Motor neuron (in vitro differentiated cells): Measurements from ENCODE around the gene TRNT1. TPM values are rescaled to one million over a fixed set of nuclear protein-coding genes. Genes with fewer than 3 reads are reported as not detected.

Experiments used
- ATAC-seq, 8 experiments: fragments of 200-7000 bp; cut with Tn5 transposase; replicated peaks in 6 of 8; 2 replicates each; pipeline ENCODE4 v1.8.0; 2021; ENCODE audit warnings: mild to moderate bottlenecking in 8 of 8, moderate library complexity in 8 of 8
- H3K27ac ChIP-seq, 2 donors: fragments of 250-450 bp; sonication (Bioruptor Pico); 2 replicates each; pipeline ENCODE4 v1.9.0; 2021; ENCODE audit warnings: antibody characterized with exemption in 2 of 2, mild to moderate bottlenecking in 2 of 2, moderate library complexity in 1 of 2
- H3K4me1 ChIP-seq, 2 donors: fragments of 250-450 bp; sonication (Bioruptor Pico); replicated peaks in 1 of 2; 2 replicates each; pipeline ENCODE4 v1.6.1; 2021; ENCODE audit warnings: antibody characterized with exemption in 2 of 2, mild to moderate bottlenecking in 2 of 2, moderate library complexity in 1 of 2
- H3K4me3 ChIP-seq, 5 donors: fragments of 250-450 bp; sonication (Bioruptor Pico); 2 replicates each; pipeline ENCODE4 v1.9.0; 2021; ENCODE audit warnings: antibody characterized with exemption in 5 of 5, mild to moderate bottlenecking in 5 of 5, moderate library complexity in 4 of 5
- WGBS, 10 experiments: fragments of 450-650 bp; shearing (Covaris generic); methylation state at CpG; one replicate each; pipeline ENCODE4 v1.0.0; 2022; 5-methylcytosine and 5-hydroxymethylcytosine counted together
- in situ Hi-C, 9 experiments: fragments of 400-800 bp; cut with MboI; loops; one replicate each; pipeline ENCODE4 v1.15.0; 2021; ENCODE audit warnings: low sequenced_read_pairs in 9 of 9, low pct_unique_long_range_greater_than_20kb in 2 of 9; ENCODE audit not compliant: unreplicated experiment in 9 of 9
- total RNA-seq, 8 experiments: library from RNA; unstranded; fragments of 300-600 nt; gene quantifications; 2 replicates each; pipeline versions ENCODE4 v1.2.3 to v1.2.4, GENCODE V29; 2022

Gene TRNT1
- total RNA-seq, 8 experiments from 2014 or later = 14.6 to 59.9 (median 22.6) TPM

- 0 to 100% (median 67%) methylated on average over 1 to 3 of the region's 3 CpGs; no CpG with 5 or more reads in 2 of the 10 experiments for WGBS, 10 experiments
- no peak for ATAC-seq
- no peak overlapping the region for H3K27ac ChIP-seq
- no peak overlapping the region for H3K4me3 ChIP-seq
- H3K4me1 ChIP-seq = no peaks in the 10 kb centered on the region
- in situ Hi-C loops = no loop called here
Measured at GRCh38 chr3:3165241-3165640, 38.5 kb downstream of the TRNT1 start.

DNA sequence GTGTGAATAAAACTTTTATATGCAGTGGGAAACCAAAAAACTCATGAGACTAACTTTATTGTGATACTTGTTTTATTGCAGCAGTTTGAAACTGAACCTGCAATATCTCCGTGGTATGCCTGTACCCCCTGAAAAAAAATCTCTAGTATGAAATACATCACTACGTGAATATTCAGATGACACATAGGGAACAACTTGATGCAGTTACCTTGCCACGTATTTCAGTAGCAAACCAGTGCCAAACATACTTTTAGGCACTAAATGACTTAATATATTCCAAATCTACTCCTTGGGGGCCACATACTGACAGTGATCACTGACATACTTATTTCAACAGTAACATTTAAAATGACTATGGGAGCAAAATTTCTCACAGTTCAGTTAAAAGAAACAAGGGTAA, 38.9 kb downstream of the TRNT1 start:
- no peak for ATAC-seq
- in situ Hi-C loops = no loop called here
- no peaks in the 10 kb centered on the region for H3K4me1 ChIP-seq
- no peak overlapping the region for H3K27ac ChIP-seq
- no peak overlapping the region for H3K4me3 ChIP-seq
- WGBS, 10 experiments = 81 to 100% (median 96%) methylated on average over 2 to 3 of the region's 3 CpGs; no CpG with 5 or more reads in 1 of the 10 experiments

GRCh38 chr3:3170998-3171397, 44.3 kb downstream of the TRNT1 start:
- in situ Hi-C loops = no loop called here
- H3K27ac ChIP-seq = no peak overlapping the region
- ATAC-seq = peak in 4 of 8 experiments; percentile 23 to 32 (median 29)
- WGBS, 10 experiments = 62 to 93% (median 79%) methylated on average over 1 to 5 of the region's 5 CpGs; no CpG with 5 or more reads in 2 of the 10 experiments
- H3K4me1 ChIP-seq = no peaks in the 10 kb centered on the region
- no peak overlapping the region for H3K4me3 ChIP-seq

DNA sequence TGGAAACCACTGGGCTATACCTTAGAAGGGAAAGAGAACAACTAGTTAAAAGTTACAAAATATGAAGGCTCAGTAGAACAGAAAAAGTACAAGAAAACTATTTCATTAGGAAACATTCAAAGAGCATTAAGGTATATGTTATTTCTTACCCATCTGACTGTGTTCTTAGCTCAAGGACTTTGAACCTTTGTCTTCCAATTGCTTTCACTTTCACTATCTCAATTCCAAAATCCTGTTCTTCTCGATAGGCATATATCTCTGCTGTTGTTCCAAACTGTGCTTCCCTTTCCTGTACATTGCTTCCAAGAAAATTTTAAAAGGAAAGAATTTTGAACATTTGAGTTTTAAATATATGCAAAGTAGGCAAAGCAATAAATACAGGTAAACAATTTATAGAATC, 45.9 kb downstream of the TRNT1 start:
- in situ Hi-C loops = no loop called here
- WGBS, 10 experiments = 78 to 100% (median 89%) methylated on average over 1 of the region's 1 CpG; no CpG with 5 or more reads in 1 of the 10 experiments
- no peak overlapping the region for H3K4me3 ChIP-seq
- ATAC-seq = peak in 1 of 8 experiments; percentile 27
- no peak overlapping the region for H3K27ac ChIP-seq
- no peaks in the 10 kb centered on the region for H3K4me1 ChIP-seq

DNA sequence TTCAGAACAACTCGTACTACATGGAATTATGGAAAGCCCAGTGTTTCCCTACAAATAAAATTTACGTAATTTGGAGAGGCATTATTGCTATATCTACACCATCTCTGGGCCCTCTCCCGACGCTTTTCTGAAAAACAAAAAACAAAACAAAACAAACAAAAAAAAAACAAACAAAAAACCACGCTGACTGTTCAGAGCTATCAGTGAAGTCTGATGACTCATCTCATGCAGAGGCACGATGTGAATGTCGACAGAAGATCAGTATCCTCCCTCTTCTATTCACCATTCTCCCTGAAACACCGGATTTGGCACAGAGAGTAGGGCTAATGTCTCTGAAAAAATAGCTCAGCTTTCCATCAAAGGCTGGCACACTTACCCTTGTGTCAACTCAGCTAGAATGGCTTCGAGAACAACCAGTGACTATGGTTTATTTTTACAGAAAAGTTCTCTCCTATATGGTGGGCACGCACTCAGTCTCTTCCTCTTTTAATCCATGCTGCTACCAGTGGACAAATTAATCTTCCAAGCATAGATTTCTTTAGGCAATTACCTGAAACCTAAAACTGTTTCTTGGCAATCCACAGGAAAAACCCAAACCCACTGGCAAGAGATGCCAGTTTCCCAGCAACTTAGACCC, 51.2 kb downstream of the TRNT1 start:
- in situ Hi-C loops = loop anchor here in 4 of 9 experiments (25.0 kb wide), 2 partner anchors 834 to 1109 kb away; no protein-coding TSS in a partner anchor
- 21 to 70% (median 66%) methylated on average over 2 to 10 of the region's 10 CpGs for WGBS, 10 experiments
- Histone ChIP-seq H3K4me1 (peaks cover 9 to 10% of the 10 kb centered on the region in 2 donors), H3K4me3 (peak overlapping the region in 3 of 5 donors; percentile 89 to 94 (median 94)), H3K27ac (no peak overlapping the region)
- ATAC-seq = peak in 3 of 8 experiments; percentile 8 to 22 (median 9)

DNA sequence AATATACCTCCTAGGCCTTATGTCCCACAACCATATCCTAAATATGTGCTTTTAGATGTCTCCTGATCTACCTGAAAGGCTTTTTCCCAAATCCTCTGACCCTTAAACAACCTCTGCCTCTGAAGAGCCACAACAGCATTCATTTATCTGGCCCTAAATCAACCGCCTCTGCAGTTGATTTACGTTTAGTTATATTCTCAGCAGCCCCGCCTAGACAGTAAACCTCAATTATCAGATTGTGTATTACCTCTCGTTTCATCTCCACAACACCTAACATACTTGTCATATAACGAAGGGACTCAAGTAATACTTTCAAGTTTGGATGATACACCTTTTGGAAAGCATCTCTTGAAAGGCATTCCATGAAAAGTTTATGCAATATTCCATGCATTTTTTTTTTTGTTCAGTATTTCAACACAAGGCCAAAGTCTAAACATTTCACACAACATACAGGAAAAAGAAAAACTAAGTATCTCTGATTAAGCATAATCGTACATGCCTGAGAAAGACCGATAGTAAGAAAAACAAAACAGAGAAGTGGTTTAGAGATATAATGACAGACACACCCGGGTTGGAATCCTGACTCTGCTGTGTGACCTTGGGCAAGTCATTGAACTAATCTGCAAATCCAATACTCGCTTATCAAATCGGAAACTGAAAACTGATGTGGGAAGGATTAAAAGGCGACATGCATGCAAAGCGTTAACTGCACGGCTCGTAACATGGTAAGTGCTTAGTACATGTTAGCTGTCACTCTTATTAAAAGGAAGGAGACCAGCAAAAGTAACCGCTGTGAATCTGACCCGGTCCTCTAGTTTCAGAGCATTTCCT, 52.0 kb downstream of the TRNT1 start:
- Histone ChIP-seq H3K4me3 (peak overlapping the region; percentile 89 to 95 (median 94)), H3K27ac (peak overlapping the region; percentile 52 to 86), H3K4me1 (peaks cover 9 to 10% of the 10 kb centered on the region in 2 donors)
- 8 to 65% (median 27%) methylated on average over 5 to 14 of the region's 16 CpGs for WGBS, 10 experiments
- ATAC-seq = peak in 3 of 8 experiments; percentile 2 to 4 (median 3)
- in situ Hi-C loops = loop anchor here in 4 of 9 experiments (25.0 kb wide), 2 partner anchors 834 to 1109 kb away; no protein-coding TSS in a partner anchor

DNA sequence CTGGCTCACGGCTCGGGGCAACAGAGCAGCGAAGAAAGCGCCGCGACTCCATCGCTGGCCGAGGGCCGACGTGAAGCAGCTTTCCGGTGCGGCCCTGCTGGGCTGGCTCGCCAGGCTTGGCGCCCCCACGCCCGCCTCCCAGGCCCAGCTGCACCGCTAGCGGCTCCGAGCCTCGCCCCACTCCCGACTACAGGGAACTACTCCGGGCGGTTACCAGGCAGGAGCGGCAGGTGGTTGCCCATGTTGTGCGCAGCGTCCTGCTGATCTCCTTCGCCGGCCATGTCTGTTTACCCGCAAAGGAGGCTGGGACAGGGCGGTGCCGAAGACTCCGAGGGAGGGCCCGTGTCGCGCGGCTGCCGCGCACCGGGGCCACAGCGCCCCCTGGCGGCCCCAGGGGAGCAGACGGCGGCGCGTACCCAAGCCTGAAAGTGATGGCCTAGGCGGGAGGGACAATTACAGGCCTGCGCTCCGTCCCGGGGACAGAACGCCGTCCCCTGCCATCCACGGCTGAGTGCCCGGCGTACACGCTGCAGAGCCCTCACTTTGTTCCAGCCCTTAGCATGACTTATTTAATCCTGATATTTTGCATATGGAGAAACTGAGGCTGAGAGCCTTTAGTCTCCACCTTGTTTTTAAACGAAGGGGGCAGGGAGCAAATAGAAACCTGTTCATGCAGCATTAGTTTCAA, 52.8 kb downstream of the TRNT1 start, which contains the start of gene CRBN:
Gene CRBN (minus strand): TSS at position 285 of the 688 bp plus-strand sequence. CDS start 4 bp downstream, at position 281.
- H3K4me3 ChIP-seq = peak within 1 kb of the TSS; percentile 89 to 95 (median 94)
- H3K27ac ChIP-seq = peak within 1 kb of the TSS; percentile 52 to 86
- WGBS, 10 experiments = 0 to 16% (median 2%) methylated on average over 1 to 17 of the region's 56 CpGs; no CpG with 5 or more reads in 3 of the 10 experiments
- ATAC-seq = peak; percentile 91 to 99 (median 98)
- in situ Hi-C loops = loop anchor here in 4 of 9 experiments (25.0 kb wide), 2 partner anchors 833 to 1108 kb away; no protein-coding TSS in a partner anchor
- H3K4me1 ChIP-seq = peaks cover 9 to 10% of the 10 kb centered on the region in 2 donors

DNA sequence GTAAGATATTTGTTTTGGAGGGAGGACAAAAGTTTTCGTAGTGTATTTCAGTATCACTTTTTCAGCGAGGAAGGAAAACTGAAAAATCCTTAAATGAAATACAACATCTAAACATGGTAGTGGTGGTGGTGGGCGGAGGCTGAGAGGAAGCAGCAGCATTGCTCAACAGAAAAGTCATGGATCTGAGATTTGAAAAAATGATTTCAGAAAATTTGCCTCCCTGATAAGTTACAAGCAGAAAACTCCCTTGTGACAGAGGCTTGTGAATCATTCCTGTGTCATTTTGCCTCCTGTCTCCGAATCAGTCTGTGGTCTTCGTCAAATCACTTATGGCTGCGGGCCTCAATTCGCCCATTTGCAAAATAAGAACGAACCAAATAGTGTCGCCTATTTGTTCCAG, 53.7 kb downstream of the TRNT1 start:
- in situ Hi-C loops = loop anchor here in 4 of 9 experiments (25.0 kb wide), 2 partner anchors 832 to 1107 kb away; no protein-coding TSS in a partner anchor
- no peak overlapping the region for H3K4me3 ChIP-seq
- H3K4me1 ChIP-seq = peaks cover 9 to 10% of the 10 kb centered on the region in 2 donors
- H3K27ac ChIP-seq = no peak overlapping the region
- ATAC-seq = peak in 1 of 8 experiments; percentile 3
- WGBS, 10 experiments = 32 to 89% (median 73%) methylated on average over 2 to 9 of the region's 9 CpGs

GRCh38 chr3:3184876-3185275, 58.1 kb downstream of the TRNT1 start:
- Histone ChIP-seq H3K4me3 (no peak overlapping the region), H3K4me1 (no peaks in the 10 kb centered on the region), H3K27ac (no peak overlapping the region)
- in situ Hi-C loops = loop anchor here in 4 of 9 experiments (25.0 kb wide), 2 partner anchors 827 to 1102 kb away; no protein-coding TSS in a partner anchor
- no peak for ATAC-seq
- 7 to 43% (median 15%) methylated on average over 1 to 2 of the region's 2 CpGs; no CpG with 5 or more reads in 4 of the 10 experiments for WGBS, 10 experiments

DNA sequence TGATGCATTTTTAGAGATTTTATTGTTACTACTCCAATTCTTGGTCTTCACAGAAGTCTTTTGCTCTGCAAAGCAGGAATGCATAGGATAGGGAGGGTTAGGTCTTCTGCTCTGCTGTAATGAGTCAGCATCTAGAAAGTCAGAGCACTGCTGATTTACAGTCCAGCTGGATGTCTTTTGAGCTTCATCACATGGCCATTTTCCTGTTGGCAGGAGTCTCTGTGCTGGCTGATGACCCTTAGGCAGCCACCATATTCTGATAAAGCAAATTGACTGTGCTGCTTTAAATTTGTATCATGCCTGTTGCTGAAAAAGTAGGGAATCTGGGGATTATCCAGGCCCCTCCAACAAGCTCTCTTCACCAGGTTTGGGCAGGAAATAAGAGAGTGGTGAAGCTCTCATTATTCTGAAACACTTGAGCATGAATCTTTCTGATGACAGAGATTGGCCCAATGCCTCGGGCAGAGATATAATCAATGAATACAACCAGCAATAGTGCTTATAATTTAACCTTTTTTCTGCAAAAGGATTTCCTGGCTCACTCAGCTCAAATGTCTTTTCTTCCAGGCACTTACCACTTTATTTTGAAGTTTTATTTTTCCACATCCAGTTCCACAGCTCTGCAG, 62.5 kb downstream of the TRNT1 start:
- no peaks in the 10 kb centered on the region for H3K4me1 ChIP-seq
- peak in 7 of 8 experiments; percentile 24 to 96 (median 52) for ATAC-seq
- in situ Hi-C loops = loop anchor here in 4 of 9 experiments (25.0 kb wide), 2 partner anchors 823 to 1098 kb away; no protein-coding TSS in a partner anchor
- H3K4me3 ChIP-seq = no peak overlapping the region
- WGBS, 10 experiments = 0 to 100% (median 67%) methylated on average over 1 of the region's 1 CpG; no CpG with 5 or more reads in 3 of the 10 experiments
- no peak overlapping the region for H3K27ac ChIP-seq

DNA sequence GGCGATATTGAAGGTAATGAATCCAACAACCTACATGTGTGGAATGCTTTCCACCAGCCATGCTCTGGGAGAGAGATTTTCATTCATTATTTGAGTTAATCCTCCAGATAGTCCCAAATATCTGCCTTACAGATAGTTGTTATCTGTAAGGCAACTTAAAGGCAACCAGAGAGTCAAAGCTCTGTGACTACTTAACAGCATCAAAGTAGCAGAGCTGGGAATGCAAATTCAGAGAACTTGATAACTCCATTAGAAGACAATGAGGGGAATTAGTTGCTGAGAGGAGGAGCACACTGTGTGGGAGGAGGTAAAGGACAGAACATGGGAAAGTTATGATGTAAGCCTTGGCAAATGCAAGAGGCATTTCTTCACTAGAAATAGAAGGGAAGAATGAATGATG, 63.2 kb downstream of the TRNT1 start:
- ATAC-seq = peak in 2 of 8 experiments; percentile 6 to 15
- no peaks in the 10 kb centered on the region for H3K4me1 ChIP-seq
- in situ Hi-C loops = loop anchor here in 5 of 9 experiments (10.0 to 25.0 kb wide), 3 partner anchors 822 to 1097 kb away; no protein-coding TSS in a partner anchor
- 14 to 100% (median 50%) methylated on average over 1 of the region's 1 CpG; no CpG with 5 or more reads in 3 of the 10 experiments for WGBS, 10 experiments
- no peak overlapping the region for H3K4me3 ChIP-seq
- H3K27ac ChIP-seq = no peak overlapping the region
